ENCODE measurements around the gene PHAF1.
A peak's percentile ranks its signal among the peaks of the same experiment; 100 is the strongest.

PHAF1 gene

DNA sequence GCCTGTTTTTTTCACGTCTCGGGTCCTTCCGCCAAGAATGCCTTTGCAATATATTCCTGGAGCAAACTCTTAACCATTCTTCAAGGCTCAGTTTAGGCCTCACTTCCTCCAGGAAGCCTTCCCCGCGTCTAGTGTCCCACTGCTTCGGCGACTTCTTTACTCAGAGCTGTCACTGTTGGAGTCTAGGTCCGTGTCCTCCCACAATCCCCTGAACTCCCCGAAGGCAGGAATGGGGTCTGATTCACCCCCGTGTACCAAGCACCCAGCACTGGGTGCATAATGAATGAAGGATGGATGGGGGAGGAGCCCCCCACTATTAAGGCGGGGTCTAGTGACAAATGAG is 73.5 kb downstream of the PHAF1 start:
- Histone ChIP-seq H3K4me2 (ENCODE audit: low read length, poor library complexity, severe bottlenecking) (peak overlapping the region; percentile 64), H4K91ac (ENCODE audit: low read length) (no peak overlapping the region), H3K4me1 (ENCODE audit: control insufficient read depth, insufficient read depth, low read depth, low read length) (peaks cover 35% of the 10 kb centered on the region), H2BK12ac (ENCODE audit: low read length in 2 of 2) (no peak overlapping the region), H3K9ac (ENCODE audit: low read length) (peak overlapping the region; percentile 89), H2AFZ (ENCODE audit: low read depth, low read length) (no peak overlapping the region), H3K36me3 (ENCODE audit: control insufficient read depth in 1 of 2, insufficient read depth in 2 of 2, low read depth in 1 of 2, low read length in 2 of 2) (peaks cover 0 to 15% of the 10 kb centered on the region in 2 experiments), H3K4me3 (ENCODE audit: insufficient read depth in 1 of 2, low read depth in 1 of 2, low read length in 2 of 2) (peak overlapping the region; percentile 50 to 82), H3K9me3 (ENCODE audit: control insufficient read depth, low read length) (no peaks in the 10 kb centered on the region), H4K8ac (ENCODE audit: low read length) (no peak overlapping the region), H2BK120ac (ENCODE audit: low read depth, low read length) (no peak overlapping the region), H2AK5ac (ENCODE audit: low read length, severe bottlenecking) (no peak overlapping the region), H3K79me1 (replicated peaks; ENCODE audit: low read length, poor library complexity, severe bottlenecking) (peaks cover 24% of the 10 kb centered on the region), H3K27ac (ENCODE audit: low read length, poor library complexity, severe bottlenecking) (no peak overlapping the region), H2BK5ac (ENCODE audit: low read depth, low read length, poor library complexity, severe bottlenecking) (no peak overlapping the region), H3K27me3 (ENCODE audit: control insufficient read depth in 1 of 2, insufficient read depth in 1 of 2, low read length in 2 of 2) (no peaks in the 10 kb centered on the region), H3K23ac (ENCODE audit: low read length in 2 of 2) (no peak overlapping the region), H3K18ac (ENCODE audit: low read depth in 1 of 2, low read length in 2 of 2) (no peak overlapping the region), H3K14ac (ENCODE audit: low read length in 2 of 2) (no peak overlapping the region), H3K4ac (ENCODE audit: low read depth in 1 of 2, low read length in 2 of 2) (peak overlapping the region in 1 of 2 experiments; percentile 19), H2BK15ac (ENCODE audit: low read depth, poor library complexity, severe bottlenecking) (peak overlapping the region; percentile 8)
- DNase-seq: no peak
- 4% methylated on average over 11 of the region's 11 CpGs for WGBS

DNA sequence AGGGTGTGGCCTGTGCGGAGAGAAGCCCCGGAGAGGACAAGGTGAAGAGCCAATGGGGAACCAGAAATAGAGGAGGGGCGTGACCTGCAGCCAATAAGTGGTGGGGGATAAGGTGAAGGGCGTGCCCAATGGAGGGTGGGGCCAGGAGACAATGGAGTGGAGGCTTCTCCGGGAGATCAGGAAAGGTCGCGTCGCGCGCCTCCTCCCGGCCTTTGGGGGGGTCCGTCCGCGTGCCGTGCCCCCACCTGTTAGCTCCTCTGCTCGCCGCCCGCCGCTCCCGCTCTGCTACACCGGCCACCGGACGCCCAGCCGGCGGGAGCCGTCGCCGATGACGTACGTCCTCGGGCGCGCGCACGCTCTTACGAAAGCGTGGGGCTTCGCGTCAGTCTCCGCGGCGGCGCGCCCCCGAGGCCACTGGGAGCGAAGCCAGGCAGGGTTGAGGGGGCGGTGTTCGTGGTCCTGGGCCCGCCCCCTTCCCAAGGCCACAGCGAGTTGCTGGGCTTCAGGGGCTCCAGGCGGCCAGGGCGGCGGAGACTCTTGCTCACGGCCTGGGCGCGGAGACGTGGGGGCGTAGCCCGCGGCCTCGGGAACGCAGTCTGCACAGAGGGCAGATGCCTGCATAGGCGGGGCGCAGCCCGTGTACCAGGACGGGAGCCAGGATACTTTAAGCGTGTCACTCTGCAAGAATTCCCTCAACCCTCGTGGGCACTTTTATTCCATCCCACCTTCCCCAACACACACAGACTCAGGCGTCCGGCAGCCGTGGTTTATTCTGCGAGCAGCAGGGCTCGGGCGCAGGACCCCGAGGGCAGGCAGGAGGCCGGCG is 74.1 kb downstream of the PHAF1 start, which contains the start of gene MATCAP1:
TSS of gene MATCAP1 (minus strand) at position 337 of the 826 bp plus-strand sequence. CDS start 3,353 bp downstream, outside the sequence.
- Histone ChIP-seq H3K4ac (ENCODE audit: low read depth in 1 of 2, low read length in 2 of 2) (peak within 1 kb of the TSS; percentile 75 to 92), H2AFZ (ENCODE audit: low read depth, low read length) (peak within 1 kb of the TSS; percentile 83), H4K91ac (ENCODE audit: low read length) (peak within 1 kb of the TSS; percentile 97), H3K4me3 (ENCODE audit: insufficient read depth in 1 of 2, low read depth in 1 of 2, low read length in 2 of 2) (peak within 1 kb of the TSS; percentile 82 to 89), H2BK12ac (ENCODE audit: low read length in 2 of 2) (peak within 1 kb of the TSS in 1 of 2 experiments; percentile 80), H2BK120ac (ENCODE audit: low read depth, low read length) (peak within 1 kb of the TSS; percentile 78), H2BK15ac (ENCODE audit: low read depth, poor library complexity, severe bottlenecking) (peak within 1 kb of the TSS; percentile 97), H3K4me1 (ENCODE audit: control insufficient read depth, insufficient read depth, low read depth, low read length) (peaks cover 31% of the 10 kb centered on the region), H3K79me1 (replicated peaks; ENCODE audit: low read length, poor library complexity, severe bottlenecking) (peaks cover 24% of the 10 kb centered on the region), H2AK5ac (ENCODE audit: low read length, severe bottlenecking) (no peak within 1 kb of the TSS), H3K23ac (ENCODE audit: low read length in 2 of 2) (peak within 1 kb of the TSS in 1 of 2 experiments; percentile 2), H4K8ac (ENCODE audit: low read length) (peak within 1 kb of the TSS; percentile 95), H3K27ac (ENCODE audit: low read length, poor library complexity, severe bottlenecking) (no peak within 1 kb of the TSS), H3K36me3 (ENCODE audit: control insufficient read depth in 1 of 2, insufficient read depth in 2 of 2, low read depth in 1 of 2, low read length in 2 of 2) (peaks cover 0 to 15% of the 10 kb centered on the region in 2 experiments), H3K9ac (ENCODE audit: low read length) (peak within 1 kb of the TSS; percentile 89), H3K9me3 (ENCODE audit: control insufficient read depth, low read length) (no peaks in the 10 kb centered on the region), H3K4me2 (ENCODE audit: low read length, poor library complexity, severe bottlenecking) (peak within 1 kb of the TSS; percentile 99), H3K27me3 (ENCODE audit: control insufficient read depth in 1 of 2, insufficient read depth in 1 of 2, low read length in 2 of 2) (no peaks in the 10 kb centered on the region), H3K14ac (ENCODE audit: low read length in 2 of 2) (peak within 1 kb of the TSS in 1 of 2 experiments; percentile 91), H2BK5ac (ENCODE audit: low read depth, low read length, poor library complexity, severe bottlenecking) (peak within 1 kb of the TSS; percentile 74), H3K18ac (ENCODE audit: low read depth in 1 of 2, low read length in 2 of 2) (peak within 1 kb of the TSS; percentile 94 to 97)
- under 1% methylated on average over 74 of the region's 77 CpGs for WGBS
- peak; percentile 99 for DNase-seq

DNA sequence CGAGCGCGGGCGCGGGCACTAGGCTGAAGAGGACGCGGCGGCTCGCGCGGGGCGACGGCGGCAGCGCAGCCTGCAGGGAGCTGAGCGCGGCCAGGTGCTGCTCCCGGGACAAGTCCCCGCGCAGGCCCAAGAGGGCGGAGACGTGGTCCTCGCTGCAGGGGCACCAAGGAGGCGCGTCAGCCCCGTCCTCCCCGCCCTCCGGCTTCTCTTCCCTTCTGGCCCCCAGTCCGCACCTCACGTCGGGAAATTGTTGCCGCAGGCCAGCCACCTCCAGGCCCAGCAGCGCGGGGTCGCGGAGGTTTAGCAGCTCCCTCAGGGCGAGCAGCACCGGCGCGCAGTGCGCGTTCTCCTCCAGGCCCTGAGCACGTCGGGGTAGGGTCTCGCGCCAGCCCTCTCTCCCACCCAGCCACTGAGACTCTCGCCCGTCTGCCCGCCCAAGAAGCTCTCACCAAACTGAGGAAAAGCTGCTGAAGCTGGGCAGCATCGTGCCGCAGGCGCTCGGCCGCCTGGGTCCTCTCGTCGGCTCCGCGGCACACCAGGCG is 74.8 kb downstream of the PHAF1 start:
- H3K9me3 ChIP-seq (ENCODE audit: control insufficient read depth, low read length): no peaks in the 10 kb centered on the region
- H2BK15ac ChIP-seq (ENCODE audit: low read depth, poor library complexity, severe bottlenecking): no peak overlapping the region
- H3K4me2 ChIP-seq (ENCODE audit: low read length, poor library complexity, severe bottlenecking): peak overlapping the region; percentile 99
- no peak overlapping the region for H2AK5ac ChIP-seq (ENCODE audit: low read length, severe bottlenecking)
- peak overlapping the region in 1 of 2 experiments; percentile 38 for H3K14ac ChIP-seq (ENCODE audit: low read length in 2 of 2)
- peak overlapping the region; percentile 82 to 89 for H3K4me3 ChIP-seq (ENCODE audit: insufficient read depth in 1 of 2, low read depth in 1 of 2, low read length in 2 of 2)
- peaks cover 0 to 12% of the 10 kb centered on the region in 2 experiments for H3K36me3 ChIP-seq (ENCODE audit: control insufficient read depth in 1 of 2, insufficient read depth in 2 of 2, low read depth in 1 of 2, low read length in 2 of 2)
- peak overlapping the region in 1 of 2 experiments; percentile 54 for H3K18ac ChIP-seq (ENCODE audit: low read depth in 1 of 2, low read length in 2 of 2)
- peak overlapping the region; percentile 83 for H2AFZ ChIP-seq (ENCODE audit: low read depth, low read length)
- H3K4ac ChIP-seq (ENCODE audit: low read depth in 1 of 2, low read length in 2 of 2): no peak overlapping the region
- H2BK5ac ChIP-seq (ENCODE audit: low read depth, low read length, poor library complexity, severe bottlenecking): no peak overlapping the region
- H2BK120ac ChIP-seq (ENCODE audit: low read depth, low read length): no peak overlapping the region
- H3K23ac ChIP-seq (ENCODE audit: low read length in 2 of 2): peak overlapping the region in 1 of 2 experiments; percentile 2
- WGBS: 16% methylated on average over 42 of the region's 59 CpGs
- H3K79me1 ChIP-seq (replicated peaks; ENCODE audit: low read length, poor library complexity, severe bottlenecking): peaks cover 21% of the 10 kb centered on the region
- peak overlapping the region; percentile 89 for H3K9ac ChIP-seq (ENCODE audit: low read length)
- no peak overlapping the region for H4K8ac ChIP-seq (ENCODE audit: low read length)
- H3K27me3 ChIP-seq (ENCODE audit: control insufficient read depth in 1 of 2, insufficient read depth in 1 of 2, low read length in 2 of 2): no peaks in the 10 kb centered on the region
- H2BK12ac ChIP-seq (ENCODE audit: low read length in 2 of 2): no peak overlapping the region
- H3K27ac ChIP-seq (ENCODE audit: low read length, poor library complexity, severe bottlenecking): no peak overlapping the region
- H4K91ac ChIP-seq (ENCODE audit: low read length): peak overlapping the region; percentile 10
- DNase-seq: no peak
- peaks cover 29% of the 10 kb centered on the region for H3K4me1 ChIP-seq (ENCODE audit: control insufficient read depth, insufficient read depth, low read depth, low read length)

DNA sequence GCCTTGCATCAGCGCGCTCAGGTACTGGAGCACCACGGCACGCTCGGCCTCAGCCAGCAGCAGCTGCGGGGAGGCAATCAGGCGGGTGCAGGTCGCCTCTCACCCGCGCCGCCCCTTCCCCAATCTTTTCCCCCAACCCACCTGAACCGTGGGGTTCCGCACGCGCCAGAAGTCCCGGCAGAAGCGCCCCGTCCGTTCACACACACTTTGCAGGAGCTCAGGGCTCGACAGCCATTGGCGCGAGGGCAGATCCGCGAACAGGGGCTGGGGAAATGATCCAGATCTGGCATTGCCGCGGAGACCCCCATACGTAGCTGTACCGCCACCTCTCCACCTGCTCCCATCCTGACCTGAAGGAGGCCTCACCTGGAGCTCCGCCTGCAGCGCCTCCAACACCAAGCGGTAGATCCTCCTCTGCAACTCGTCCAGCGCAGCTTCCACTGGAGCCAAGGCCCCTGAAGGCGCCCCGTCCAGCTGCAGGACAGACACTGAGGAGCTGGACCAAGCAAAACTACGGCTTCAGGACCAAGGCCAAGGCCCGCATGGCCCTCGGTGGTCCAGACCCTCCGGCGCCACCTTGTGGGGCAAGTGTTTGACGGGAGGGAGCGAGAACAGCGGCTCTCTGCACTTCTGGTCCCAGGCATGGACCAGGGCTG is 75.4 kb downstream of the PHAF1 start:
- H3K36me3 ChIP-seq (ENCODE audit: control insufficient read depth in 1 of 2, insufficient read depth in 2 of 2, low read depth in 1 of 2, low read length in 2 of 2): peaks cover 0 to 6% of the 10 kb centered on the region in 2 experiments
- no peak overlapping the region for H3K14ac ChIP-seq (ENCODE audit: low read length in 2 of 2)
- H3K27ac ChIP-seq (ENCODE audit: low read length, poor library complexity, severe bottlenecking): no peak overlapping the region
- no peak overlapping the region for H4K8ac ChIP-seq (ENCODE audit: low read length)
- no peak overlapping the region for H2BK12ac ChIP-seq (ENCODE audit: low read length in 2 of 2)
- H2AFZ ChIP-seq (ENCODE audit: low read depth, low read length): no peak overlapping the region
- no peak overlapping the region for H2BK5ac ChIP-seq (ENCODE audit: low read depth, low read length, poor library complexity, severe bottlenecking)
- no peak overlapping the region for H3K4me2 ChIP-seq (ENCODE audit: low read length, poor library complexity, severe bottlenecking)
- peak overlapping the region in 1 of 2 experiments; percentile 2 for H3K23ac ChIP-seq (ENCODE audit: low read length in 2 of 2)
- peaks cover 28% of the 10 kb centered on the region for H3K4me1 ChIP-seq (ENCODE audit: control insufficient read depth, insufficient read depth, low read depth, low read length)
- H4K91ac ChIP-seq (ENCODE audit: low read length): no peak overlapping the region
- H3K4me3 ChIP-seq (ENCODE audit: insufficient read depth in 1 of 2, low read depth in 1 of 2, low read length in 2 of 2): peak overlapping the region in 1 of 2 experiments; percentile 82
- H3K9me3 ChIP-seq (ENCODE audit: control insufficient read depth, low read length): no peaks in the 10 kb centered on the region
- H2AK5ac ChIP-seq (ENCODE audit: low read length, severe bottlenecking): no peak overlapping the region
- peaks cover 16% of the 10 kb centered on the region for H3K79me1 ChIP-seq (replicated peaks; ENCODE audit: low read length, poor library complexity, severe bottlenecking)
- WGBS: 23% methylated on average over 43 of the region's 43 CpGs
- H2BK120ac ChIP-seq (ENCODE audit: low read depth, low read length): no peak overlapping the region
- no peak overlapping the region for H2BK15ac ChIP-seq (ENCODE audit: low read depth, poor library complexity, severe bottlenecking)
- peak overlapping the region; percentile 31 for H3K9ac ChIP-seq (ENCODE audit: low read length)
- peak; percentile 93 for DNase-seq
- H3K18ac ChIP-seq (ENCODE audit: low read depth in 1 of 2, low read length in 2 of 2): no peak overlapping the region
- H3K27me3 ChIP-seq (ENCODE audit: control insufficient read depth in 1 of 2, insufficient read depth in 1 of 2, low read length in 2 of 2): no peaks in the 10 kb centered on the region
- H3K4ac ChIP-seq (ENCODE audit: low read depth in 1 of 2, low read length in 2 of 2): no peak overlapping the region
